Kidney epithelial cell (primary cell): ENCODE results near the gene RSBN1. TPM values are rescaled to one million over a fixed set of nuclear protein-coding genes. Genes with fewer than 3 reads are reported as not detected.
A peak's percentile ranks its signal among the peaks of the same experiment; 100 is the strongest.
"Not testable (repeated sequence)": the region's sequence is repeated elsewhere in the genome, so short reads cannot be mapped to it uniquely, and the experiment has no call there.

ENCODE experiments used
- DNase-seq: peaks from one replicate; pipeline ENCODE4 v3.0.0-alpha.2; 2010; ENCODE audit warnings: low read depth
- H3K27me3 ChIP-seq: 2 replicates; pipeline ENCODE4 v1.6.0; 2011; ENCODE audit warnings: low read length; ENCODE audit not compliant: control insufficient read depth, insufficient read depth
- H3K36me3 ChIP-seq: 2 replicates; pipeline ENCODE4 v1.5.1; 2011; ENCODE audit warnings: low read length; ENCODE audit not compliant: control insufficient read depth, insufficient read depth
- H3K4me3 ChIP-seq: 2 replicates; pipeline ENCODE4 v1.5.1; 2011; ENCODE audit warnings: low read depth, mild to moderate bottlenecking, control low read depth, low read length
- total RNA-seq: library from RNA; depleted of rRNA; stranded (reverse); fragments of >200 nt; gene quantifications from 2 replicates; pipeline ENCODE4 v1.2.3, GENCODE V29; 2015
- TF ChIP-seq, protein P1 (sequence below): IDR thresholded peaks from 2 replicates; pipeline ENCODE4 v1.5.1; 2011; ENCODE audit warnings: mild to moderate bottlenecking, moderate library complexity, low read length, control low read depth, inconsistent platforms; ENCODE audit not compliant: insufficient read depth, poor library complexity, severe bottlenecking

RSBN1 gene
- total RNA-seq, 1 donor from 2014 or later = 10.2 TPM

- Histone ChIP-seq H3K36me3 (no peaks in the 10 kb centered on the region), H3K27me3 (no peaks in the 10 kb centered on the region), H3K4me3 (no peak overlapping the region)
- TF ChIP-seq, protein P1, sequence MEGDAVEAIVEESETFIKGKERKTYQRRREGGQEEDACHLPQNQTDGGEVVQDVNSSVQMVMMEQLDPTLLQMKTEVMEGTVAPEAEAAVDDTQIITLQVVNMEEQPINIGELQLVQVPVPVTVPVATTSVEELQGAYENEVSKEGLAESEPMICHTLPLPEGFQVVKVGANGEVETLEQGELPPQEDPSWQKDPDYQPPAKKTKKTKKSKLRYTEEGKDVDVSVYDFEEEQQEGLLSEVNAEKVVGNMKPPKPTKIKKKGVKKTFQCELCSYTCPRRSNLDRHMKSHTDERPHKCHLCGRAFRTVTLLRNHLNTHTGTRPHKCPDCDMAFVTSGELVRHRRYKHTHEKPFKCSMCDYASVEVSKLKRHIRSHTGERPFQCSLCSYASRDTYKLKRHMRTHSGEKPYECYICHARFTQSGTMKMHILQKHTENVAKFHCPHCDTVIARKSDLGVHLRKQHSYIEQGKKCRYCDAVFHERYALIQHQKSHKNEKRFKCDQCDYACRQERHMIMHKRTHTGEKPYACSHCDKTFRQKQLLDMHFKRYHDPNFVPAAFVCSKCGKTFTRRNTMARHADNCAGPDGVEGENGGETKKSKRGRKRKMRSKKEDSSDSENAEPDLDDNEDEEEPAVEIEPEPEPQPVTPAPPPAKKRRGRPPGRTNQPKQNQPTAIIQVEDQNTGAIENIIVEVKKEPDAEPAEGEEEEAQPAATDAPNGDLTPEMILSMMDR = no peak
- DNase-seq = no peak
These were observed 50.3 kb downstream of the RSBN1 start for GRCh38 chr1:113761937-113762336.

GRCh38 chr1:113760102-113761080 lies 51.9 kb downstream of the RSBN1 start:
- Histone ChIP-seq H3K4me3 (peak overlapping the region; percentile 75), H3K27me3 (no peaks in the 10 kb centered on the region), H3K36me3 (no peaks in the 10 kb centered on the region)
- DNase-seq = no peak
- TF ChIP-seq, protein P1 = no peak

- Histone ChIP-seq H3K36me3 (no peaks in the 10 kb centered on the region), H3K4me3 (peak within 1 kb of the TSS; percentile 75), H3K27me3 (no peaks in the 10 kb centered on the region)
- TF ChIP-seq, protein P1 = no peak
- DNase-seq = peak; percentile 41
These were observed 52.8 kb downstream of the RSBN1 start, which contains the start of gene PHTF1 for GRCh38 chr1:113759333-113760101. TSS of gene PHTF1 (minus strand) at chr1:113759486. CDS start at chr1:113758703, 783 bp downstream.

GRCh38 chr1:113758631-113759332 lies 53.5 kb downstream of the RSBN1 start:
- Histone ChIP-seq H3K36me3 (peaks cover 1% of the 10 kb centered on the region), H3K27me3 (no peaks in the 10 kb centered on the region), H3K4me3 (peak overlapping the region; percentile 75)
- DNase-seq = no peak
- TF ChIP-seq, protein P1 = no peak

DNA sequence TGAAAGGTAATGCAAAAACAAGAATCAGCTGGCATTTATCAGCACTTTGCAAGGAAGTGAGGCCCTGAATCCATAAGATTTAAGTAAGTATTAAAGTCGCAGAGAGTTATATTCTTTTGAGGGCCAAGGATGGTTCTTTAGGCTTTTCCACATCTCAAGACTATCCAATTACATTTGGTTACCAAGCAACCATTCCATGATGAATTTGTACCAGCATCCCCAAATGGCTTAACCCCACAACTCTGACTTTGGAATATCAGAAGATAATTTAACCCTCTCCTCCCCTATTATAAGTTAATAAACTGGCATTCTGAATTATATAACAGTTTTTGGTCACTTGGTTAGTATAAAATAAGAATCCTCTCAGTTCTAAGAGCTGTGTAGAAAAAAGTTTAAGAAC lies 55.8 kb downstream of the RSBN1 start:
- peaks cover 1% of the 10 kb centered on the region for H3K36me3 ChIP-seq
- DNase-seq = no peak
- H3K27me3 ChIP-seq = no peaks in the 10 kb centered on the region
- no peak overlapping the region for H3K4me3 ChIP-seq
- TF ChIP-seq, protein P1 = no peak

DNA sequence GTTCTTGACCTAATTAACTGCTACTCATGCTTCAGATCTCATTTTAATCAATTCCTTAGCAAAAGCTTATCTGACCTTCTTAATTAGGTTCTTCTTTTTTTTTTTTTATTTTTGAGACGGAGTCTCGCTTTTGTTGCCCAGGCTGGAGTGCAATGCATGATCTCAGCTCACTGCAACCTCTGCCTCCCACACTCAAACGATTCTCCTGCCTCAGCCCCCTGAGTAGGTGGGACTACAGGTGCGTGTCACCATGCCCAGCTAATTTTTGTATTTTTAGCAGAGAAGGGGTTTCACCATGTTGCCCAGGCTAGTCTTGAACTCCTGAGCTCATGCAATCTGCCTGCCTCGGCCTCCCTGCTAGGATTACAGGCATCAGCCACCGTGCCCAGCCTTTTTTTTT lies 58.9 kb downstream of the RSBN1 start:
- not testable (repeated sequence) for DNase-seq, H3K36me3 ChIP-seq, H3K4me3 ChIP-seq, H3K27me3 ChIP-seq
